ENCODE measurements around the gene MARCHF9.

GRCh38 chr12:57782608-57783465 is 27.9 kb downstream of the MARCHF9 start, which contains the start of gene TSFM:
- TF ChIP-seq FOXK1 (CRISPR knock-in tag; IDR thresholded peaks at IDR 0.05) = peak; percentile 100
- TF ChIP-seq RELA (CRISPR knock-in tag; IDR thresholded peaks at IDR 0.05; ENCODE audit: borderline replicate concordance) = no peak
- no peak for TF ChIP-seq ZNF121 (CRISPR knock-in tag; IDR thresholded peaks at IDR 0.05)
- no peak for TF ChIP-seq IRF2 (CRISPR knock-in tag; IDR thresholded peaks at IDR 0.05; ENCODE audit: borderline replicate concordance, low read depth)
- no peak for TF ChIP-seq ESRRA (CRISPR knock-in tag; IDR thresholded peaks at IDR 0.05; ENCODE audit: borderline replicate concordance)
- peak; percentile 77 for TF ChIP-seq CTCF (IDR thresholded peaks at IDR 0.05)
- TF ChIP-seq PRDM15 (CRISPR knock-in tag; IDR thresholded peaks at IDR 0.05) = 0 out of 2 replicates have a peak, but pooled peaks have one; percentile 26
